Kidney (tissue), 14 donors: ENCODE measurements around the gene SLC22A1. TPM values are rescaled to one million over a fixed set of nuclear protein-coding genes. Genes with fewer than 3 reads are reported as not detected.

Experiments used
- DNase-seq, 5 donors: peaks; one replicate each; pipeline ENCODE4 v3.0.0-alpha.2; 2013 to 2020
- FAIRE-seq: peaks from 2 replicates; lab custom pipeline; 2012; peaks lifted over from hg19 to GRCh38; lab: Jason Lieb, UNC
- H3K27ac ChIP-seq, 2 donors: one replicate each; pipeline ENCODE4 v1.7.0; 2013; ENCODE audit warnings: low read depth in 2 of 2, low read length in 2 of 2, inconsistent platforms in 1 of 2
- H3K27me3 ChIP-seq: one replicate; pipeline ENCODE4 v1.7.1; 2013; ENCODE audit warnings: low read length, inconsistent platforms; ENCODE audit not compliant: control insufficient read depth, insufficient read depth
- H3K36me3 ChIP-seq, 3 donors: one replicate each; pipeline versions ENCODE4 v1.7.0 to v1.7.1; 2013; ENCODE audit warnings: low read length in 3 of 3, control low read depth in 1 of 3, inconsistent platforms in 1 of 3; ENCODE audit not compliant: insufficient read depth in 3 of 3, control insufficient read depth in 2 of 3
- H3K4me1 ChIP-seq, 3 donors: one replicate each; pipeline versions ENCODE4 v1.7.0 to v1.7.1; 2013; ENCODE audit warnings: low read length in 3 of 3, inconsistent platforms in 1 of 3, low read depth in 1 of 3; ENCODE audit not compliant: control insufficient read depth in 2 of 3, insufficient read depth in 2 of 3
- H3K4me3 ChIP-seq, 3 donors: one replicate each; pipeline versions ENCODE4 v1.7.0 to v1.8.1; 2013; ENCODE audit warnings: low read length in 3 of 3, control low read depth in 1 of 3, inconsistent platforms in 1 of 3
- H3K9ac ChIP-seq, 3 donors: one replicate each; pipeline versions ENCODE4 v1.7.0 to v1.7.1; 2013; ENCODE audit warnings: low read length in 3 of 3, control low read depth in 1 of 3, inconsistent platforms in 1 of 3
- H3K9me3 ChIP-seq, 3 donors: one replicate each; pipeline versions ENCODE4 v1.7.0 to v1.7.1; 2013; ENCODE audit warnings: low read length in 3 of 3, control low read depth in 1 of 3, inconsistent platforms in 1 of 3; ENCODE audit not compliant: control insufficient read depth in 2 of 3, insufficient read depth in 1 of 3
- CTCF ChIP-seq: IDR thresholded peaks from 3 replicates; pipeline ENCODE4 v1.5.1; 2012; ENCODE audit warnings: mild to moderate bottlenecking, moderate library complexity, borderline replicate concordance; ENCODE audit not compliant: insufficient read depth; ENCODE audit errors: extremely low read depth
- intact Hi-C: fragments of 100-400 bp; cut with DNase I; formaldehyde crosslinking; loops from one replicate; pipeline ENCODE4 v1.11.1; 2022
- polyA plus RNA-seq: library from polyadenylated mRNA; stranded (reverse); fragments of 350-450 nt; fragmentation: Illumina TruSeq; extraction: RNeasy Lipid Tissue Mini Kit (QIAGEN cat#74804); gene quantifications from one replicate; pipeline ENCODE4 v1.2.3, GENCODE V29; 2014; ENCODE audit warnings: low read depth, low replicate concordance; ENCODE audit not compliant: insufficient read depth
- total RNA-seq: library from RNA; stranded (reverse); fragmentation: NEBNext Ultra II Directional; extraction: Animal tissue kit (Norgen Biotek cat#: 25700); gene quantifications from one replicate; pipeline ENCODE4 v1.2.1, GENCODE V29; 2021
- donor health status: control.
- donor health status: control.
- donor health status: control.
- donor health status: control.
- donor health status: control.
- donor health status: DM: yes; HTN: yes; CAD: no.
- donor health status: Normal renal cell carcinoma (clear cell type).

Gene SLC22A1
- total and polyA plus RNA-seq, 2 donors from 2014 or later: 1.4 to 2.3 TPM

- intact Hi-C loops: no loop called here
- no peak overlapping the region for H3K9ac ChIP-seq
- TF ChIP-seq CTCF: no peak
Measured at GRCh38 chr6:160116411-160116810, 5.2 kb upstream of the SLC22A1 start.

GRCh38 chr6:160117137-160117536 lies 4.5 kb upstream of the SLC22A1 start:
- intact Hi-C loops: no loop called here

More at GRCh38 chr6:160116411-160116810, 5.2 kb upstream of the SLC22A1 start:
- Histone ChIP-seq H3K36me3 (peaks cover 0 to 5% (median 5%) of the 10 kb centered on the region in 3 donors), H3K9me3 (no peaks in the 10 kb centered on the region), H3K4me3 (no peak overlapping the region), H3K4me1 (peaks cover 0 to 13% (median 0%) of the 10 kb centered on the region in 3 donors), H3K27ac (no peak overlapping the region), H3K27me3 (no peaks in the 10 kb centered on the region)
- no peak for DNase-seq
- no peak for FAIRE-seq

GRCh38 chr6:160118620-160119229 lies 2.9 kb upstream of the SLC22A1 start:
- intact Hi-C loops: no loop called here
- Histone ChIP-seq H3K4me1 (peaks cover 0 to 13% (median 0%) of the 10 kb centered on the region in 3 donors), H3K9me3 (no peaks in the 10 kb centered on the region), H3K27ac (no peak overlapping the region), H3K9ac (no peak overlapping the region), H3K4me3 (no peak overlapping the region), H3K36me3 (peaks cover 0 to 5% (median 0%) of the 10 kb centered on the region in 3 donors), H3K27me3 (no peaks in the 10 kb centered on the region)
- TF ChIP-seq CTCF: no peak
- FAIRE-seq (no peak), DNase-seq (no peak)

More at GRCh38 chr6:160117137-160117536, 4.5 kb upstream of the SLC22A1 start:
- H3K27ac ChIP-seq: no peak overlapping the region
- no peaks in the 10 kb centered on the region for H3K9me3 ChIP-seq
- no peak for FAIRE-seq
- peaks cover 0 to 5% (median 5%) of the 10 kb centered on the region in 3 donors for H3K36me3 ChIP-seq
- no peak for DNase-seq
- H3K4me3 ChIP-seq: no peak overlapping the region
- H3K27me3 ChIP-seq: no peaks in the 10 kb centered on the region
- TF ChIP-seq CTCF: no peak
- H3K4me1 ChIP-seq: peaks cover 0 to 13% (median 0%) of the 10 kb centered on the region in 3 donors
- H3K9ac ChIP-seq: no peak overlapping the region
